ENCODE measurements around the gene CACNA2D3.
"Not testable (repeated sequence)": the region's sequence is repeated elsewhere in the genome, so short reads cannot be mapped to it uniquely, and the experiment has no call there.

Gene CACNA2D3

GRCh38 chr3:54390582-54390981, 268.2 kb downstream of the CACNA2D3 start:
- DNase-seq, result no peak

- no peak for DNase-seq
Observed at GRCh38 chr3:54393150-54393549, 270.8 kb downstream of the CACNA2D3 start.

- DNase-seq, result no peak
Observed at GRCh38 chr3:54408328-54408727, 286.0 kb downstream of the CACNA2D3 start.

GRCh38 chr3:54421943-54422342, 299.6 kb downstream of the CACNA2D3 start:
- DNase-seq, result no peak

GRCh38 chr3:54424292-54424691, 301.9 kb downstream of the CACNA2D3 start:
- no peak for DNase-seq

- no peak for DNase-seq
Observed at GRCh38 chr3:54426381-54426780, 304.0 kb downstream of the CACNA2D3 start.

GRCh38 chr3:54427501-54427900, 305.1 kb downstream of the CACNA2D3 start:
- DNase-seq, result no peak

GRCh38 chr3:54427941-54428871, 305.9 kb downstream of the CACNA2D3 start:
- peak; percentile 45 for DNase-seq

- no peak for DNase-seq
Observed at GRCh38 chr3:54432975-54433374, 310.6 kb downstream of the CACNA2D3 start.

- no peak for DNase-seq
Observed at GRCh38 chr3:54433846-54434245, 311.5 kb downstream of the CACNA2D3 start.

- DNase-seq, result no peak
Observed at GRCh38 chr3:54434756-54435155, 312.4 kb downstream of the CACNA2D3 start.

GRCh38 chr3:54437271-54437670, 314.9 kb downstream of the CACNA2D3 start:
- no peak for DNase-seq

- DNase-seq, result no peak
Observed at GRCh38 chr3:54443561-54444161, 321.3 kb downstream of the CACNA2D3 start.

- DNase-seq, result no peak
Observed at GRCh38 chr3:54445630-54446029, 323.3 kb downstream of the CACNA2D3 start.

- DNase-seq, result no peak
Observed at GRCh38 chr3:54447427-54447826, 325.1 kb downstream of the CACNA2D3 start.

- DNase-seq, result no peak
Observed at GRCh38 chr3:54454806-54455205, 332.5 kb downstream of the CACNA2D3 start.

GRCh38 chr3:54458357-54458756, 336.0 kb downstream of the CACNA2D3 start:
- DNase-seq, result no peak

- DNase-seq, result not testable (repeated sequence)
Observed at GRCh38 chr3:54464554-54464953, 342.2 kb downstream of the CACNA2D3 start.

GRCh38 chr3:54476891-54477290, 354.5 kb downstream of the CACNA2D3 start:
- DNase-seq, result no peak

GRCh38 chr3:54481606-54482365, 359.4 kb downstream of the CACNA2D3 start:
- no peak for DNase-seq

- no peak for DNase-seq
Observed at GRCh38 chr3:54484334-54484733, 362.0 kb downstream of the CACNA2D3 start.

- DNase-seq, result no peak
Observed at GRCh38 chr3:54486317-54486716, 364.0 kb downstream of the CACNA2D3 start.

- no peak for DNase-seq
Observed at GRCh38 chr3:54488297-54488696, 365.9 kb downstream of the CACNA2D3 start.

GRCh38 chr3:54494209-54494608, 371.9 kb downstream of the CACNA2D3 start:
- DNase-seq, result no peak
